GM12878 (cell line): Measurements from ENCODE around the gene SZRD1. TPM values are rescaled to one million over a fixed set of nuclear protein-coding genes. Genes with fewer than 3 reads are reported as not detected.
A peak's percentile ranks its signal among the peaks of the same experiment; 100 is the strongest.

Source experiments
- ATAC-seq: fragments of 200-7000 bp; cut with Tn5 transposase; 3 replicates; pipeline ENCODE4 v1.9.1; 2020; ENCODE audit warnings: mild to moderate bottlenecking, moderate library complexity
- BruUV-seq: library from RNA; stranded (reverse); fragments of 400-500 nt; replicated peaks from 2 replicates; lab custom pipeline; 2021; lab: Mats Ljungman, UMichigan
- CTCF ChIA-PET: fragments of 300-600 bp; sonication (Branson Sonifier 250); formaldehyde crosslinking; extraction: SDS; loops from one replicate; lab custom pipeline; 2021; ENCODE audit warnings: inconsistent platforms; lab: Yijun Ruan, JAX
- POLR2A ChIA-PET: fragments of 350-600 bp; formaldehyde crosslinking; extraction: SDS; loops from one replicate; lab custom pipeline; 2021; ENCODE audit warnings: inconsistent platforms; lab: Charles Lee
- RAD21 ChIA-PET: fragments of 300-600 bp; sonication (Branson Sonifier 250); formaldehyde crosslinking; loops from one replicate; lab custom pipeline; 2023; ENCODE audit warnings: antibody characterized with exemption; ENCODE audit not compliant: unreplicated experiment; lab: Charles Lee
- SMC1A ChIA-PET: fragments of 300-600 bp; sonication (Branson Sonifier 250); formaldehyde crosslinking; loops from one replicate; lab custom pipeline; 2023; ENCODE audit not compliant: unreplicated experiment, uncharacterized antibody; lab: Charles Lee
- DNase-seq: peaks from one replicate; pipeline ENCODE4 v3.0.0-alpha.2; 2011; ENCODE audit warnings: low read depth, low spot score
- FAIRE-seq: peaks from 3 replicates; lab custom pipeline; 2011; peaks lifted over from hg19 to GRCh38; lab: Jason Lieb, UNC
- H2AFZ ChIP-seq: 2 replicates; pipeline ENCODE4 v1.6.0; 2011; ENCODE audit warnings: low read depth, low read length, control low read depth; ENCODE audit not compliant: control insufficient read depth
- H3K27ac ChIP-seq: 2 replicates; pipeline ENCODE4 v1.5.1; 2011; ENCODE audit warnings: control low read depth; ENCODE audit not compliant: control insufficient read depth, insufficient read depth
- H3K27me3 ChIP-seq, 2 experiments: replicated peaks in 1 of 2; 2 replicates each; pipeline versions ENCODE4 v1.6.0 to v1.6.1; 2011; ENCODE audit warnings: low read length in 1 of 2; ENCODE audit not compliant: control insufficient read depth in 2 of 2, insufficient read depth in 2 of 2
- H3K36me3 ChIP-seq, 2 experiments: 2 replicates each; pipeline ENCODE4 v1.5.1; 2011; ENCODE audit warnings: low read length in 1 of 2; ENCODE audit not compliant: control insufficient read depth in 2 of 2, insufficient read depth in 2 of 2
- H3K4me1 ChIP-seq: 2 replicates; pipeline ENCODE4 v1.6.1; 2011; ENCODE audit warnings: mild to moderate bottlenecking, low read length, moderate library complexity, mixed read lengths; ENCODE audit not compliant: control insufficient read depth, insufficient read depth
- H3K4me2 ChIP-seq: 2 replicates; pipeline ENCODE4 v1.6.0; 2011; ENCODE audit warnings: control low read depth; ENCODE audit not compliant: control insufficient read depth, insufficient read depth
- H3K4me3 ChIP-seq: fragments of 200-600 bp; sonication (generic); 2 replicates; pipeline ENCODE4 v1.5.1; 2016
- H3K79me2 ChIP-seq: 2 replicates; pipeline ENCODE4 v1.6.0; 2011; ENCODE audit warnings: low read length; ENCODE audit not compliant: control insufficient read depth, insufficient read depth
- H3K9ac ChIP-seq: 2 replicates; pipeline ENCODE4 v1.8.0; 2011; ENCODE audit warnings: low read length, control low read depth, mixed read lengths; ENCODE audit not compliant: control insufficient read depth, insufficient read depth
- H3K9me3 ChIP-seq: replicated peaks from 3 replicates; pipeline ENCODE4 v1.5.1; 2011; ENCODE audit warnings: mild to moderate bottlenecking, low read length; ENCODE audit not compliant: control insufficient read depth, insufficient read depth
- H4K20me1 ChIP-seq: 2 replicates; pipeline ENCODE4 v1.6.0; 2011; ENCODE audit not compliant: control insufficient read depth, insufficient read depth
- GABPA ChIP-seq: IDR thresholded peaks from 2 replicates; pipeline ENCODE4 v1.6.1; 2014; ENCODE audit warnings: antibody characterized with exemption, low read depth, mild to moderate bottlenecking, inconsistent platforms
- IRF4 ChIP-seq: IDR thresholded peaks from 2 replicates; pipeline ENCODE4 v1.6.1; 2011; ENCODE audit warnings: low read depth, low read length
- POLR2AphosphoS5 ChIP-seq: IDR thresholded peaks from 2 replicates; pipeline ENCODE4 v1.6.1; 2011; ENCODE audit warnings: mild to moderate bottlenecking, low read length, inconsistent platforms
- WGBS: methylation state at CpG from one replicate; pipeline ENCODE4 v1.1.6; 2016; ENCODE audit warnings: low lambda C conversion rate; ENCODE audit not compliant: insufficient replicate concordance, insufficient coverage; ENCODE audit errors: missing lambda C conversion rate; 5-methylcytosine and 5-hydroxymethylcytosine counted together
- in situ Hi-C: fragments of 300-500 bp; cut with MboI; formaldehyde crosslinking; loops from 9 replicates; pipeline ENCODE4 v1.14.3; 2018; ENCODE audit warnings: mixed read lengths
- intact Hi-C: fragments of 100-400 bp; cut with micrococcal nuclease; formaldehyde crosslinking; loops from one replicate; pipeline ENCODE4 v1.14.2; 2022; ENCODE audit not compliant: unreplicated experiment
- polyA plus RNA-seq, 11 experiments: library from polyadenylated mRNA; depleted of rRNA in 4 of 11; unstranded in 6 of 11; stranded (reverse) in 5 of 11; fragments of >200 nt; fragmentation: Nextera tagmentation in 4 of 11; fragmentation: Illumina TruSeq in 1 of 11; extraction: Ambion mirVana in 4 of 11; extraction: Trizol in 1 of 11; gene quantifications; 1 replicate in 1 of 11; 2 replicates in 10 of 11; pipeline versions ENCODE4 v1.2.1 to v1.2.3, GENCODE V29; 2011 to 2016; ENCODE audit warnings: inconsistent platforms in 2 of 11, missing spikeins in 2 of 11, low read depth in 1 of 11
- total RNA-seq, 4 experiments: library from RNA; depleted of rRNA in 3 of 4; stranded (reverse); fragments of >200 nt in 3 of 4; fragmentation: Illumina TruSeq in 1 of 4; extraction: Trizol in 1 of 4; gene quantifications; 2 replicates each; pipeline versions ENCODE4 v1.2.1 to v1.2.3, GENCODE V29; 2013 to 2021
- TF ChIP-seq, protein P1 (sequence below): IDR thresholded peaks from 2 replicates; pipeline ENCODE4 v1.6.1; 2011; ENCODE audit warnings: low read depth, low read length, improper control_type of control experiment, borderline replicate concordance

SZRD1 gene
- total and polyA plus RNA-seq, 10 of the 15 experiments (the other 5 are each of a cell fraction or from before 2014, with no cell fraction given) = 5.6 to 213 (median 113) TPM

DNA sequence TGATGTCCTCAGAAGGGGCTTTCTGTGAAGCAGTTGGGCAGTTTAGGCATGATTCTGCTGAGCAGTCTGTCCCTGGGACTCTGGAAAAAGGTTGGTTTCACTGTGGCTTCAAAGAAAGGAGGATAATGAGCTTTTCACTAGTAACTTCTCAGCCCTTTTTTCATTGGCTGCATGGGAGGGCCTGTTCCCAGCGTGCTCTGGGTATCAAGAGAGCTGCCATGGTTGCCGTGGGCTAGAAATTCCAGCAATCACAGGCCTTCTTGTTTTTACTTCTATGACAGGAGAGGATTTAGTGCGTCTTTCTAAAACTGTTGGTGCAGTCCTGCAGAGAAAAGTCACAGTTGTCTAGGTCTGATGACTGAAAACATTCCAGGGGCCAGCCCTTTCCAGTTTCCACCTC, 7.2 kb downstream of the SZRD1 start:
- RAD21 ChIA-PET = interaction anchor here (3.4 kb wide), 1 partner anchor 13 kb away, joined by 17 read pairs; no protein-coding TSS in a partner anchor
- peaks cover 20% of the 10 kb centered on the region for H4K20me1 ChIP-seq
- in situ Hi-C loops = no loop called here
- WGBS = 62% methylated on average over 3 of the region's 3 CpGs
- H3K4me2 ChIP-seq = no peak overlapping the region
- H3K9me3 ChIP-seq = no peaks in the 10 kb centered on the region
- SMC1A ChIA-PET = interaction anchor here (1.0 to 1.3 kb wide), 3 partner anchors 14 to 57 kb away, joined by 3 to 4 read pairs (median 3); no protein-coding TSS in a partner anchor
- no peak for TF ChIP-seq IRF4
- peak; percentile 39; the same call in 1 of the 2 replicates for TF ChIP-seq POLR2AphosphoS5
- TF ChIP-seq GABPA = no peak
- TF ChIP-seq, protein P1, sequence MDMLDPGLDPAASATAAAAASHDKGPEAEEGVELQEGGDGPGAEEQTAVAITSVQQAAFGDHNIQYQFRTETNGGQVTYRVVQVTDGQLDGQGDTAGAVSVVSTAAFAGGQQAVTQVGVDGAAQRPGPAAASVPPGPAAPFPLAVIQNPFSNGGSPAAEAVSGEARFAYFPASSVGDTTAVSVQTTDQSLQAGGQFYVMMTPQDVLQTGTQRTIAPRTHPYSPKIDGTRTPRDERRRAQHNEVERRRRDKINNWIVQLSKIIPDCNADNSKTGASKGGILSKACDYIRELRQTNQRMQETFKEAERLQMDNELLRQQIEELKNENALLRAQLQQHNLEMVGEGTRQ = no peak
- H3K36me3 ChIP-seq = peaks cover 4 to 5% of the 10 kb centered on the region in 2 experiments; a peak in 3 of 4 replicates
- H3K4me3 ChIP-seq = no peak overlapping the region; the same call in 1 of the 2 replicates
- no peak overlapping the region for H2AFZ ChIP-seq
- intact Hi-C loops = no loop called here
- CTCF ChIA-PET = interaction anchor here (1.9 kb wide), 1 partner anchor 12 kb away, joined by 6 read pairs; no protein-coding TSS in a partner anchor
- no peak for FAIRE-seq
- no peak overlapping the region for H3K9ac ChIP-seq
- peaks cover 92% of the 10 kb centered on the region for H3K79me2 ChIP-seq
- TSS peak; percentile 4 for BruUV-seq
- H3K4me1 ChIP-seq = peaks cover 9% of the 10 kb centered on the region
- no peak for DNase-seq
- ATAC-seq = no peak
- no peaks in the 10 kb centered on the region for H3K27me3 ChIP-seq
- H3K27ac ChIP-seq = no peak overlapping the region
- POLR2A ChIA-PET = interaction anchor here (0.9 to 2.6 kb wide), 2 partner anchors 13 to 79 kb away, joined by 3 to 10 read pairs; no protein-coding TSS in a partner anchor
